H1 (cell line): Measurements from ENCODE around the gene DSG4. TPM values are rescaled to one million over a fixed set of nuclear protein-coding genes. Genes with fewer than 3 reads are reported as not detected.

Experiments
- CTCF ChIA-PET: fragments of 300-600 bp; sonication (Branson Sonifier 250); formaldehyde crosslinking; loops from one replicate; lab custom pipeline; 2021; ENCODE audit not compliant: partially characterized antibody; lab: Charles Lee
- POLR2A ChIA-PET: fragments of 300-600 bp; sonication (Branson Sonifier 250); formaldehyde crosslinking; loops from one replicate; lab custom pipeline; 2021; ENCODE audit warnings: inconsistent platforms; ENCODE audit not compliant: partially characterized antibody; lab: Charles Lee
- DNase-seq, 2 experiments: peaks; one replicate each; pipeline versions ENCODE4 v3.0.0 to v3.0.0-alpha.2; 2010 to 2022; ENCODE audit warnings: low spot score in 2 of 2, low read depth in 1 of 2, mixed read lengths in 1 of 2
- FAIRE-seq: peaks from 2 replicates; lab custom pipeline; 2011; peaks lifted over from hg19 to GRCh38; lab: Jason Lieb, UNC
- H2AFZ ChIP-seq: 2 replicates; pipeline ENCODE4 v1.8.1; 2012; ENCODE audit warnings: low read length, inconsistent platforms
- H2AK5ac ChIP-seq: 2 replicates; pipeline ENCODE4 v1.6.1; 2013; ENCODE audit warnings: low read depth, low read length
- H2BK120ac ChIP-seq: replicated peaks from 2 replicates; pipeline ENCODE3; 2013; ENCODE audit warnings: low read depth, low read length, inconsistent platforms
- H2BK12ac ChIP-seq: 2 replicates; pipeline ENCODE4 v1.6.1; 2013; ENCODE audit warnings: low read depth, low read length
- H2BK15ac ChIP-seq: 2 replicates; pipeline ENCODE4 v1.6.1; 2013; ENCODE audit warnings: low read length
- H2BK20ac ChIP-seq: 2 replicates; pipeline ENCODE4 v1.6.1; 2013; ENCODE audit warnings: low read length
- H2BK5ac ChIP-seq: 2 replicates; pipeline ENCODE4 v1.6.1; 2013; ENCODE audit warnings: low read depth, low read length
- H3K14ac ChIP-seq: 2 replicates; pipeline ENCODE4 v1.6.1; 2013; ENCODE audit warnings: inconsistent platforms; ENCODE audit not compliant: insufficient read length
- H3K18ac ChIP-seq: 2 replicates; pipeline ENCODE4 v1.6.1; 2013; ENCODE audit warnings: low read length; ENCODE audit errors: extremely low read depth
- H3K23ac ChIP-seq: 2 replicates; pipeline ENCODE4 v1.6.1; 2013; ENCODE audit warnings: inconsistent platforms; ENCODE audit not compliant: insufficient read length
- H3K23me2 ChIP-seq: 2 replicates; pipeline ENCODE4 v1.6.1; 2013; ENCODE audit warnings: low read depth, low read length
- H3K27ac ChIP-seq: 2 replicates; pipeline ENCODE4 v1.6.1; 2011; ENCODE audit warnings: low read depth, low read length, inconsistent platforms
- H3K27me3 ChIP-seq, 4 experiments: replicated peaks in 1 of 4; 1 replicate in 1 of 4; 2 replicates in 3 of 4; pipeline versions ENCODE4 v1.6.1 to v1.8.1; 2011 to 2013; ENCODE audit warnings: low read length in 3 of 4, mild to moderate bottlenecking in 3 of 4, inconsistent platforms in 2 of 4, mixed read lengths in 2 of 4, moderate library complexity in 1 of 4; ENCODE audit not compliant: control insufficient read depth in 3 of 4, insufficient read depth in 3 of 4; ENCODE audit errors: extremely low read depth in 1 of 4
- H3K36me3 ChIP-seq, 4 experiments: 2 replicates each; pipeline versions ENCODE4 v1.6.1 to v1.8.1; 2011 to 2013; ENCODE audit warnings: mild to moderate bottlenecking in 4 of 4, low read length in 3 of 4, moderate library complexity in 2 of 4, control low read depth in 1 of 4, inconsistent platforms in 1 of 4; ENCODE audit not compliant: insufficient read depth in 4 of 4, control insufficient read depth in 2 of 4
- H3K4ac ChIP-seq: replicated peaks from 2 replicates; pipeline ENCODE3; 2013; ENCODE audit warnings: low read length, low read depth, mixed read lengths, inconsistent platforms; ENCODE audit not compliant: insufficient read length
- H3K4me1 ChIP-seq, 4 experiments: replicated peaks in 1 of 4; 1 replicate in 1 of 4; 2 replicates in 3 of 4; pipeline versions ENCODE4 v1.6.1 to v1.8.1; 2011 to 2013; ENCODE audit warnings: low read length in 3 of 4, inconsistent platforms in 2 of 4, mixed read lengths in 1 of 4; ENCODE audit not compliant: insufficient read depth in 4 of 4, control insufficient read depth in 3 of 4
- H3K4me2 ChIP-seq, 2 experiments: 2 replicates each; pipeline versions ENCODE4 v1.6.1 to v1.8.1; 2011 to 2013; ENCODE audit warnings: low read depth in 2 of 2, low read length in 2 of 2, control low read depth in 1 of 2, inconsistent platforms in 1 of 2, mild to moderate bottlenecking in 1 of 2; ENCODE audit not compliant: insufficient read depth in 1 of 2
- H3K4me3 ChIP-seq, 4 experiments: fragments of 200-600, 300-600 bp in 1 of 4; sonication (generic), shearing (Covaris generic), sonication (Bioruptor Twin) in 1 of 4; 2 replicates each; pipeline versions ENCODE4 v1.5.1 to v1.8.1; 2011 to 2016; ENCODE audit warnings: low read length in 4 of 4, low read depth in 3 of 4, control low read depth in 2 of 4, inconsistent platforms in 2 of 4, mild to moderate bottlenecking in 2 of 4, mixed read lengths in 1 of 4, moderate library complexity in 1 of 4; ENCODE audit not compliant: insufficient read depth in 2 of 4; ENCODE audit errors: extremely low read depth in 1 of 4
- H3K56ac ChIP-seq: replicated peaks from 2 replicates; pipeline ENCODE3; 2013; ENCODE audit warnings: low read depth, mild to moderate bottlenecking, mixed read lengths, low read length, inconsistent platforms; ENCODE audit not compliant: insufficient read length
- H3K79me1 ChIP-seq: 2 replicates; pipeline ENCODE4 v1.6.1; 2013; ENCODE audit warnings: low read depth, low read length, control low read depth
- H3K79me2 ChIP-seq, 2 experiments: 2 replicates each; pipeline versions ENCODE4 v1.6.1 to v1.8.1; 2012 to 2013; ENCODE audit warnings: low read length in 2 of 2, mild to moderate bottlenecking in 2 of 2, inconsistent platforms in 1 of 2; ENCODE audit not compliant: insufficient read depth in 2 of 2, control insufficient read depth in 1 of 2
- H3K9ac ChIP-seq, 4 experiments: replicated peaks in 1 of 4; 1 replicate in 1 of 4; 2 replicates in 3 of 4; pipeline versions ENCODE4 v1.6.1 to v1.8.1; 2011 to 2013; ENCODE audit warnings: low read depth in 3 of 4, low read length in 3 of 4, control low read depth in 2 of 4, mild to moderate bottlenecking in 2 of 4, moderate library complexity in 2 of 4, inconsistent platforms in 1 of 4; ENCODE audit errors: extremely low read depth in 1 of 4
- H3K9me3 ChIP-seq, 2 experiments: 2 replicates each; pipeline versions ENCODE4 v1.6.1 to v1.8.1; 2012 to 2013; ENCODE audit warnings: mild to moderate bottlenecking in 2 of 2, moderate library complexity in 2 of 2, control low read depth in 1 of 2, inconsistent platforms in 1 of 2, low read depth in 1 of 2, low read length in 1 of 2, mixed read lengths in 1 of 2; ENCODE audit not compliant: insufficient read depth in 2 of 2
- H4K20me1 ChIP-seq, 2 experiments: replicated peaks in 1 of 2; 2 replicates each; pipeline versions ENCODE3 to v1.8.1; 2011 to 2013; ENCODE audit warnings: inconsistent platforms in 2 of 2, low read length in 2 of 2, mild to moderate bottlenecking in 1 of 2; ENCODE audit not compliant: insufficient read depth in 2 of 2, control insufficient read depth in 1 of 2
- H4K5ac ChIP-seq: 2 replicates; pipeline ENCODE4 v1.6.1; 2013; ENCODE audit warnings: low read length, low read depth, mixed read lengths, inconsistent platforms; ENCODE audit not compliant: insufficient read length
- H4K8ac ChIP-seq: 2 replicates; pipeline ENCODE4 v1.8.0; 2013; ENCODE audit warnings: mild to moderate bottlenecking, moderate library complexity, low read length, inconsistent platforms; ENCODE audit not compliant: insufficient read depth; ENCODE audit errors: extremely low read depth
- H4K91ac ChIP-seq: replicated peaks from 2 replicates; pipeline ENCODE3; 2013; ENCODE audit warnings: low read length, mixed read lengths, inconsistent platforms; ENCODE audit not compliant: insufficient read length
- FOSL1 ChIP-seq: IDR thresholded peaks from 2 replicates; pipeline ENCODE4 v1.6.1; 2011; ENCODE audit warnings: mild to moderate bottlenecking, low read depth, low read length, moderate library complexity; ENCODE audit not compliant: insufficient read depth
- PHF8 ChIP-seq: fragments of 200-600 bp; sonication (generic); conservative IDR thresholded peaks from 2 replicates; pipeline ENCODE4 v1.7.1; 2012; ENCODE audit warnings: low read depth, mild to moderate bottlenecking, inconsistent platforms, low read length, moderate library complexity
- SAP30 ChIP-seq: fragments of 300-600 bp; sonication (generic); IDR thresholded peaks from 2 replicates; pipeline ENCODE4 v1.7.1; 2012; ENCODE audit warnings: low read length, moderate library complexity, mild to moderate bottlenecking, inconsistent platforms; ENCODE audit not compliant: insufficient read depth, insufficient replicate concordance
- SIX5 ChIP-seq: IDR thresholded peaks from 2 replicates; pipeline ENCODE4 v1.6.1; 2011; ENCODE audit warnings: mild to moderate bottlenecking, low read depth, low read length
- WGBS, 2 experiments: shearing (Covaris generic) in 1 of 2; methylation state at CpG; one replicate each; pipeline versions ENCODE4 v1.1.6 to v1.1.7; 2013 to 2015; ENCODE audit warnings: low lambda C conversion rate in 2 of 2, mixed read lengths in 2 of 2, inconsistent platforms in 1 of 2, low coverage in 1 of 2, missing lambda C conversion rate in 1 of 2; ENCODE audit not compliant: insufficient replicate concordance in 2 of 2, insufficient coverage in 1 of 2, insufficient read length in 1 of 2; ENCODE audit errors: extremely low coverage in 1 of 2, missing lambda C conversion rate in 1 of 2; 5-methylcytosine and 5-hydroxymethylcytosine counted together
- polyA plus RNA-seq, 7 experiments: library from polyadenylated mRNA; depleted of rRNA in 3 of 7; stranded (reverse) in 5 of 7; unstranded in 2 of 7; fragments of >200 nt in 5 of 7; fragments of 200-250 nt in 2 of 7; gene quantifications; 1 replicate in 5 of 7; 2 replicates in 1 of 7; 4 replicates in 1 of 7; pipeline versions ENCODE4 v1.2.1 to v1.2.3, GENCODE V29; 2011 to 2013; ENCODE audit warnings: missing spikeins in 2 of 7, mixed read lengths in 2 of 7
- total RNA-seq: library from RNA; stranded (reverse); fragmentation: NEBNext Ultra II Directional; extraction: Animal tissue kit (Norgen Biotek cat#: 25700); gene quantifications from 2 replicates; pipeline ENCODE4 v1.2.1, GENCODE V29; 2021

Gene DSG4
- total and polyA plus RNA-seq, 2 of the 8 experiments (the other 6 are each of a cell fraction or from before 2014, with no cell fraction given) = not detected

DNA sequence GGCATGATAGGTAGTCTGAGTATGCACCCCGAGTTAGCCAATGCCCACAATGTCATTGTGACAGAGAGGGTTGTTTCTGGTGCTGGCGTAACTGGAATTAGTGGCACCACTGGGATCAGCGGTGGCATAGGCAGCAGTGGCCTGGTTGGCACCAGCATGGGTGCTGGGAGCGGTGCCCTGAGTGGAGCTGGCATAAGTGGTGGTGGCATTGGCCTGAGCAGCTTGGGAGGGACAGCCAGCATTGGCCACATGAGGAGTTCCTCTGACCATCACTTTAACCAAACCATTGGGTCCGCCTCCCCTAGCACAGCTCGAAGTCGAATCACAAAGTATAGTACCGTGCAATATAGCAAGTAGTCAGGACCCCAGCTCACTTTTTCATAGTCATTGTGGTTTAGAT, 21.6 kb upstream of the DSG4 start:
- Histone ChIP-seq H2BK120ac (no peak overlapping the region), H2AFZ (no peak overlapping the region), H3K79me2 (no peaks in the 10 kb centered on the region), H3K23me2 (no peaks in the 10 kb centered on the region), H3K9me3 (peaks cover 9 to 10% of the 10 kb centered on the region in 2 experiments; a peak in 3 of 4 replicates), H3K9ac (no peak overlapping the region), H3K4me1 (no peaks in the 10 kb centered on the region), H4K91ac (no peak overlapping the region), H3K27me3 (no peaks in the 10 kb centered on the region; a peak in 1 of 7 replicates), H2BK15ac (no peak overlapping the region), H2AK5ac (no peak overlapping the region), H3K23ac (no peak overlapping the region), H2BK20ac (no peak overlapping the region), H3K4ac (no peak overlapping the region), H3K27ac (no peak overlapping the region), H3K14ac (no peak overlapping the region), H2BK12ac (no peak overlapping the region), H4K20me1 (no peaks in the 10 kb centered on the region), H3K56ac (no peak overlapping the region), H3K18ac (no peak overlapping the region), H2BK5ac (no peak overlapping the region), H3K79me1 (no peaks in the 10 kb centered on the region), H3K4me3 (no peak overlapping the region), H3K4me2 (no peak overlapping the region), H4K8ac (no peak overlapping the region), H4K5ac (no peak overlapping the region), H3K36me3 (no peaks in the 10 kb centered on the region; a peak in 1 of 8 replicates)
- TF ChIP-seq SIX5 = no peak
- TF ChIP-seq FOSL1 = no peak
- TF ChIP-seq PHF8 = no peak
- TF ChIP-seq SAP30 = no peak
- FAIRE-seq = no peak
- WGBS, 2 experiments = 98% methylated on average over 8 of the region's 8 CpGs; no CpG with 5 or more reads in 1 of the 2 experiments
- DNase-seq = no peak
- POLR2A ChIA-PET = no interaction called here
- CTCF ChIA-PET = interaction anchor here (0.7 kb wide), 1 partner anchor 70 kb away, joined by 3 read pairs; no protein-coding TSS in a partner anchor
